Stimulated activated CD8-positive, alpha-beta memory T cell treated with anti-CD3 and anti-CD28 coated beads, Interleukin-4, amount 100 ng/mL, for 4 hours (primary cell): Measurements from ENCODE around the gene TMEM259.

Experiments used
- DNase-seq, 2 donors: peaks; one replicate each; pipeline ENCODE4 v3.0.0-alpha.2; 2020; ENCODE audit warnings: low read depth in 2 of 2, low spot score in 1 of 2

TMEM259 gene

DNA sequence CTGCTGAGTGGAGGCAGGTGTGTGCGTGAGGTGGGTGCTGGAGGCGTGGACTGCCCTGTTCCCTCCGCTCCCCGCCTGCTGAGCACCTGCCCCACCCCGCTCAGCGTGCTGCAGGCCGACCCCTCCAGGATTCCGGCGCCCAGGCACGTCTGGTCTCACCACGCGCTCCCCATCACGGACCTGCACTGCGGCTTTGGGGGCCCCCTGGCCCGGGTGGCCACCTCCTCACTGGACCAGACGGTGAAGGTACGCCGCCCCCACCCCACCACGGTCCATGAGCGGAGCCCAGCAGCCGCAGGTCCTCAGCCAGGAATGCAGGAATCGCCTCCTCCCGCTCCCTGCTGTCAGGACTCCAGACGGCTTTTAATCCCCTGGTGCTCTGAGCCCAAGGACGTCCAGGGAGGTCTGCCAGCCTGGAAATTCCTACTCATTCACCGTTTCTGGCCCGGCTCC lies 30.8 kb downstream of the TMEM259 start:
- no peak for DNase-seq

DNA sequence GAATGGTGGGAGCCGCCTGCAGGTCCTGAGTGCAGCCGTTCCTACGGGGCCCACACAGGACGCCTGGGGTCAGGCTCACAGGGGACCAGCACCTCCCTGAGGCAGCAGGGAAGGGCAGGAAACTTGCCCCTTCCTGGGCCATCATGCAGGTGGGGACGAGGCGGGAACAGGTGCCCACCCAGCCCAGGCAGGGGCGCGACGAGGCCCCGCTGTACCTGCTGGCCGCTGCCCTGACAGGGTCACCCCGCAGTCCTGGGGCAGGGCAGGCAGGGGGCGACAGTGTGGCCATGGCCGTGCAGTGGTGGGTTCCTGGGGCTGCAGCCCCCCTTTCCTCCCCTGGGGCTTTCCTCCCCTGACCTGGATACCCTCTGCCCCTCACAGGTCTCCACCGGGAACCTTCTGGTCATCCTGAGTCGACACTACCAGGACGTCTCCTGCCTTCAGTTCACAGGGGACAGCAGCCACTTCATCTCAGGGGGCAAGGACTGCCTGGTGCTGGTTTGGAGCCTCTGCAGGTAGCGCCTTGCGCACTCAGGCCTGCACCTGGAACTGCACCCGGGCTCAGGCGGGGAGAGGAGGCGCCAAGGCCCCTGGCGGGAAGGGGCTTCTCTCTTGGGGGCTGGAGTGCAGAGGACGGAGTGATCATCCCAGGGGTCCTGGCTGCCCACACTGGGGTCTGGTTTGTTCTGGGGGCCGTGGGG lies 31.4 kb downstream of the TMEM259 start:
- DNase-seq, result no peak

DNA sequence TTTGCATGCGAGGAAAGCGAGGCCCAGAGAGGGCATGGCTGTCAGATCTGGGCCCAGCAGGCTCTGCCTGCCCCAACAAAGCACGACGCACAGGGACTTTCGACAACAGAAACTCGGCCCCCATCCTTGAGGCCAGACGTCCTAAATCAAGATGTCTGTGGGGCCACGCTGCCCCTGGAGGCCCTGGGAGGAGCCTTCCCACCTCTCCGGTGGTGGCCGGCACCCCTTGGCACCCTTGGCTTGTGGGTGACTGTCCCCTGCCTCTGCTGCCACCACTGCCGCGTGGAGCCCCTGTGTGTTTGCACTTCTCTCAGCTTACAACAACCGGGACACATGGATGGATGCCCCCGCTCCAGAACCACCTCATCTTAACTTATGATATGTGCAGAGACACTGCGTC lies 32.4 kb downstream of the TMEM259 start:
- DNase-seq, result no peak

DNA sequence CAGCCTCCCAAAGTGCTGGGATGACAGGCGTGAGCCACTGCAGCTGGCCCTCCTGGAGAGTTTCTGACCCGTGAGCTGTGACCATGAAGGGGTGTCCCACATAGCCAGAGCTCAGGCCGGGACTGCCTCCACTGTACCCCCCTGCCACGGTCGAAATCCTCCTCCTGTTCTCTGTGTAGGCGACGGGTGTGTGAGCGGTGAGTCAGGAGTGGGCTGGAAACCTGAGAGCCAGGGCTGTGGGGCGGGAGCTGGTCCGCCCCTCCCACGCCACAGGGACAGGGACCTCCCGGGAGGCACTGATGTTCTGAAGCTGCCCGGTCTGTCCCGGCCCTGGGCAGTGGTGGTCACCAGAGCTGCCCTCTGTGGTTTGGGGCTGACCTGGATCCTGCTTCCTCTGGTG lies 32.8 kb downstream of the TMEM259 start:
- no peak for DNase-seq

DNA sequence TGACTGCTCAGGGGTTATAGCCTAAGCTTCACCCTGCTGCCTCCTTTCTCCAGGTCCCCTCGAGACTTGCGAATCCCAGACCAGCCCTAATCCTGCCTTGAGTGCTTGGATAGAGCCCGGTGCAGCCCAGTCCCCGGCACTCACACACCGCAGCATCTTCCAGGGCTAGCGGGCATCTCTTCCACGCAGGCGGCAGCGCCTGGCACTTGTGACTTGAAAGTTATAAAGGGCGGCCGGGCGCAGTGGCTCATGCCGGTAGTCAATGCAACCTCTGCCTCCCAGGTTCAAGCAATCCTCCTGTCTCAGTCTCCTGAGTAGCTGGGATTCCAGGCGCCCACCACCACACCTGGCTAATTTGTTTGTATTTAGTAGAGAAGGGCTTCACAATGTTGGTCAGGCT lies 34.8 kb downstream of the TMEM259 start:
- DNase-seq, result no peak

DNA sequence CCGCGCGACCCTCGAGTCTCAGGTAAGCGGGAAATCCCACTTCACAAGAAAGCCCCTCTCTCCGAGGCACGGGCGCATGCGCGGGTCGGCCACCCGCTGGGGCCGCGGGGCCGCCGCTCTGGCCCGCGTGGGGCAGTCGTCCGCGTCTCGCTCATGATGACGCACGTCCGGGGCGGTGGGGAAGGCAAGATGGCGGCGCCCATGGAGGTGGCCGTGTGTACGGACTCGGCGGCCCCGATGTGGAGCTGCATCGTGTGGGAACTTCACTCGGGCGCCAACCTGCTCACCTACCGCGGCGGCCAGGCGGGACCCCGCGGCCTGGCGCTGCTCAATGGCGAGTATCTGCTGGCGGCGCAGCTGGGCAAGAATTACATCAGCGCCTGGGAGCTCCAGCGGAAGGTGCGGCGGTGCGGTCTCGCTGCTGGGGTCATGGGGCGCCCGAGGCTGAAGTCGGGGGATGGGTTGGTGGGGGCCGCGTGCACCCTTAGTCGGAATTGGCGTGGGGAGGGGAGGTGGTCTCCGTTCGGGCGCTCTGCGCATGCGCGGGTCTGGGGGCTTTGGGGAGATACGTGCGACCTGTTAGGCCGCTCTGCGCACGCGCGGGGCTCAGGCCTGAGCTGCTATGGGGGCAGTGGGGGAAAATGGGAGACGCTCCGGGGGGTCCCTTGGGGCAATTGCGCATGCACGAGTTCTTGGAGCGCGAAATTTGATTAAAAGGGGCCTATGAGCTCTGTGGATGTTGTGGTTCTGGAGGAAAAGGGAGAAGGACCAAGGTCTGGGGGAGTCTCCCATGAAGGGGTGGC lies 36.6 kb downstream of the TMEM259 start, which contains the start of gene WDR18:
Gene WDR18 (plus strand): TSS at position 181 of the 803 bp plus-strand sequence. CDS start 9 bp downstream, at position 190.
- peak; percentile 72 to 83 for DNase-seq

DNA sequence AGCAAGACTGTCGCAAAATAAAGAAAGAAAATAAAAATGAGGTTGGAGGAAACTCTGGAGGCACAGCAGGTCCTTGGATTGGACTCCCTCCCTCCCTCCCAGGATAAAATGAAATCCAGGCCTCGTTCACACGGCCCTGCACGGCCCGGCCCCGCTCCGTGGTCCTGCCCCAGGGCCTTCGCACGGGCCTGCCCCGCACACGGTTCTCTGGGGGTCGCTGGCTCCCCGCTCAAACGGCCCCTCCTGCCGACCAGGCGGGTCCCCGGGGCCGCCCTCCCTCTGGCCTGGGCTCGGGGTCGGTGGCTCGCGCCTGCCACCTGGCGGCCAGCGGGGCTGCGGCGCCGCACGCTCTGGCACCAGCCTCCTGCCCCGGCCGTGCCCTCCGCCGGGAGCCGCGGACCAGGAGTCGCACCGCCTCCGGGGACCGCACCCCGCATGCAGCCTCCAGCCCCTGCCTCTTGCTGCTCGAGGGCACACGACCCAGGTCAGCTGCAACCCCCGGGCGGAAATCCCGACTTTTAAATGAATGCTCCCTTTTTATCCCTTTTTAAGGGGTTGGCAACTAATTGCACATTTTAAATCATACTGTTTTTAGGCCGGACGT lies 38.3 kb downstream of the TMEM259 start:
- peak; percentile 34 to 49 for DNase-seq

DNA sequence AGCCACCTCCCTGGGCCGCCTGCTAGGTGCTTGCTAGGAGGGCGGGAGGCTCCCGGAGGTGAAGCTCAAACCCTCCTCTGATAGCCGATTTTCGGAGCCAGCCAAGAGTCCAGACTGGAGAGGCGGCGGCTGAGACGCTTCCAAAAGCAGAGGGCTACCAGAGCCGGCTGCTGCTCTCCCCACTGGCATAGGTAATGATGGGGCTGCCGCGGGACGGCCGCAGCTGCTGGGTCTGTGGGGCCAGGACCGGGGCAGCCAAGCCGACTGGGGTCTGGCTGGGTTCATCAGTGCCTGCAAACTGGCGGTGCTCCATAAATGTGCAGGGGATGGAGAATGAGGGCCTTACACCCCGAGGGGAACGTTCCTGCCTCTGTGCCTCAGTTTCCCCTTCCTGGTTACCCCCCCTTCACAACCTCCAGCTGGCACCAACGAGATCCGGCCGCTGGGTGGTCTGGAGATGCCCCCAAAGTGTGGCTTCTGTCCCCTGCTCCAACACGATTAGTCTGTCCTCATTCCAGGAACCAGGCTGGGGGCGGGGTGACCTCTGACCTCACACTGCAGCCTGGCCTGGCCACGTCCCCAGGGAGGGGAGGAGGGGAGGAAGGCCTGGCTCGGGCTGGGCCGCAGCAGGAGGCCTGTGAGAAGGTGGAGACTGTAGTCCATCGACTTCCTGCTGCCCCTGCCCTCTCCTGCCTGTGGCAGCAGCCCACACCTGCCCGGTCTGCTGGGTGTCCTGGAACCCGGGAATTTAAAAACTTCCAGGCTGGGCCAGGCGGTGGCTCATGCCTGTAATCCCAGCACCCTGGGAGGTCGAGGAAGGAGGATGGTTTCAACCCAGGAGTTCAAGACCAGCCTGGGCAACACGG lies 40.6 kb downstream of the TMEM259 start:
- DNase-seq, result no peak

DNA sequence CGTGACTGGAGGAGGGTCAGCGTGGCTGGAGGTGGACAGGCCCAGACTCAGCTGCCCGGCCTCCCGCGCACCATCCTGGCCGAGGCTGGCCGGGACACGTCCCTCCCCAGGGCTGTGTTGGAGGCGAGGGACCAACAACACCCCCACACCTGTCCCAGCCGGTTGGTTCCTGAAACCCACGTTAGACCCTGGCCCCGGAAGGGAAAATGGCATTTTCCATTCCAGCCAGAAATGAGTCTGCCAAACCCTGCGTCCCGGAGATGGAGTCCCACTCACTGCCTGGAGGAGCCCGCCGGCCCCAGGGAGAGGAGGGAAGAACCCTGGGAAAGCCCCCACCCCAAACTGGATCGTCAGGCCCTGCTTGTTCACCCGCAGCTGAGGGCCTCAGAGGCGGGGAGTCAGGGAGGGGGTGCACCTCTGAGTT lies 41.6 kb downstream of the TMEM259 start:
- no peak for DNase-seq

DNA sequence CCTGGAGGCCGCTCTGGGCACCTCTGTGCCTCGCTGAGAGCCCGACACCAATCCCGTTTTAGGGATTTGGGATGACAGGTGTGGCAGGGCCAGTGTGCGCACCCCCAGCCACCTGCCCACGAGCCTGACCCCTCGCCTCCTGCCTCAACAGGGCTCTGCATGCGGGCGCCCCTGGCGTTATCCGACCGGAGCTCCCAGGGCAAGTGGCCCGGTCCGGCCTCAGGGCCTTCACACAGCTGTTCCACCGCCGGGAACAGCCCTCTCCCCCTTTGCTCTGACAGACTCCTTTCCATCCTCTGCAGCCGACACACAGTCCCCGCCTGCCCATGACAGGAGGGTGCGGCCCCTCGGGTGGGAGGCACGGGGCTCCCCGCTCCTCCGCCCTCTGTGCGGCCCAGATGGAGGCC lies 43.9 kb downstream of the TMEM259 start:
- no peak for DNase-seq

DNA sequence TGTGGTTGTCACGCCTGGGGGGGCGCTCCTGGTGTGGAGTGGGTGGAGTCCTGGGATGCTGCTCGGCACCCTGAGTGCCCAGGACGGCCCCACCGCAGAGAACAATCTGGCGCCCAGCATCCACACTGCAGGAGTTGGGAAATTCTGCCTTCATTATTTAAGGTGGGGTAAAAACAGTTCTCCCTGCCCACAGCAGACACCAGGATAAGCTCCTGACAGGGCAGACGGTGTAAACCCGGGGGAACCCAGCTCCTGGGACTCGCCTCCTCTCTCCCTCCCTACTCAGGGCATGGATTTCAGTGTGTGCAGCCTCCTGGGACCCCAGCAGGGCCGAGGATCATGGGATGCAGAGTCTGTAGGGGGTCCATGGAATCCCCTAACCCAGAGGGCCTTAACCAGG lies 44.4 kb downstream of the TMEM259 start:
- no peak for DNase-seq

DNA sequence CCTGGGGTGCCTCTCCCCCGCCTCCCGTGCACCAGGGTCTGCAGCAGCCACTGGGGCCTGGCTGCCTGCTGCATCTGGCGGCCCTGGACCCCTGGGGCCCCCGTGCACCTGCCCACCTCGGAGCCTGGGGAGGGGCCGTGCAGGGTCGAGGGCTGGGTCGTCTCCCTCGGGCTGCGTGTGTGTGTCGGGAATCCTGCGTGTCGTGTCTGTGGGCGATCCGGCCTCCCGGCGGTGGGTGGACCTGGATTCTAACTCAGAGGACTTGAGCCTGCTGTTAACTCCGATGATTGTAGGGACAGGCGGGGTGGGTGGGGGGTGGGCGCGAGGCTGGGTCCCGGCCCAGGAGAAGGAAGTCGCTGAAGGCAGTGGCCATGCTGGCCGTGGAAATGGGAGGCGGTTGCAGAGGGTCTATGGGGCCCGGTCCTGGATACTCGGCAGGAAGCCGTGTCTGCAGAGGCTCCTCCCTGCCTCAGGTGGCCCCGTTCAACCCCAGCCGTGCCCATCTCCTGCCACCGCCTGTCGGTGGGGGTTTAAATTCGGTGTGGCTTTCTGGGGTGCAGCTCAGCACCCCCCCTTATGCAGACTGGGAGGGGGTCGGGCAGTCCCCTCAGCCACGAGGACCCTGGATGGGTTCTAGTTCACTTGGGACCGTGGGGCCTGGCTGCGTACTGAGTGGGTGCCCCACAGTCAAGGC lies 46.2 kb downstream of the TMEM259 start:
- DNase-seq, result no peak

DNA sequence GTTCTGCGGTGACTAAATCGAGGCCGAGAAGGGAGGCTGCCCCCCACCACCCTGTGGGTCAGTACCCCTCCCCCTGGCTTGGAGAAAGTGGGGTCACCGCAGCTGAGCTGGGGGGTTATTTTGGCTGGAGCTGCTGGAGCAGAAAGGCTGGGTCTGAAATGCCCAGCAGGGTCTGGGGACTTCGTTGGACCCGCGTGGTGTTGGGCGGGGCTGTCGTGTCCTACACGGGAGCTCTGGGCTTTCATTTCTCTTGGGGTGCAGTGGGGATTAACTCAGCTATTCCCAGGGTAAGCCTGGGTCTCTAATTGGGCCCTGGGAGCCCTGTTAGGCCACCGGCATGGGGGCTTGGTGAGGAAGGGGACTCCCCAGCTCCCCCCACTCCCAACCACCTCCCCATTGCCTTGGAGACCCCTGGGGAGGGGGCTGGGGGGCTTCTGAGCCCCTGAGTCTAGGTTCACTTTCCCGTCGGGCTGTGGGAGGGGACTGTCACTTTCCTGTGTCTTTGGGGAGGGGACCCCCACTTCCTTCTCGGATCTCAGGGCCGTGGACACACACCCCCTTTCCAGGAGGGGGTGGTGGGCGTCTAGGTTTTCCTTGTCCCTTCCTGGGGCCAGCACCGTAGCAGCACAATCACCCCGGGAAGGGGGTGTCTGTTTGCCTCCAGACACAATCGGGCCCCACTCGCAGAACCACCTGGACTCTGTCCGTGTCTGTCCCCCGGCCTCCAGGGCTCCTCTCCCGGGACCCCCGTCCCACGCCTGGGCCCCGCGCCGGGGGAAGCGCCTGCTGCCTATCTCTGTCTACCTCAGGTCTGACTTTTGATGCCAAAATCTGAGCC lies 47.0 kb downstream of the TMEM259 start:
- DNase-seq, result no peak

DNA sequence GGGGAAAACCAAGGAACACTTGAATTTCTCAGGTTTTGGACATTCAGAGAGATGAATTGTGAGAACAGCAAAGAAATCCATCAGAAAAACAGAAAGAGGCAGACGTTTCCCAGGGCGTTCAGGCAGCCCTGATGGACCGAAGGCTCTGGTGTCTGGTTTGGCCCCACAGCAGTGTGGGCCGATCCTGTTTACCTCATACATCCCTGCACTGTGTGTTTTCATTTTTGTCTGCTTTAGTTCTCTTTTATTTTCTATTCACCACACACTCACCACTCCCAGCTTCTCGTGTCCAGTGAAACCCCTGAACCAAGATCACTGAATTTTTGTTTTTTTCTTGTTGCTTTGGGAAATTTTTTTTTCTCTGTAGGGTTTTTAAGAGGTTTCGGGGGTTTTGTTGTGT lies 48.6 kb downstream of the TMEM259 start:
- no peak for DNase-seq

DNA sequence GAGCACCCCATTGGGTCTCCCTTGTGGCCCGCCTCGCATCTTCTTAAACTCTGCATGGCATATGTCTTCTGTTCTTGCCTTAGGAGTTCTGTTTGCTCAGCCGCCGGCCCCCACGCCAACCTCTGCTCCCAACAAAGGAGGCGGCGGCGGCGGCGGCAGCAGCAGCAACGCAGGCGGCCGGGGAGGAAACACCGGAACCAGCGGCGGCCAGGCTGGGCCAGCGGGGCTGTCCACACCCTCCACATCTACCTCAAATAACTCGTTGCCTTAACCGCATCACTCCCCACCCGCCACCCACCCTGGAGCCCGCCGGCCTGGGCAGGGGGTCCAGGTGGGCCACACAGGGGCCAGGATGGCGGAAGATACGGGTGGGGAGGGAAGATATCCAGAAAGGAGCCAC lies 49.1 kb downstream of the TMEM259 start:
- no peak for DNase-seq

DNA sequence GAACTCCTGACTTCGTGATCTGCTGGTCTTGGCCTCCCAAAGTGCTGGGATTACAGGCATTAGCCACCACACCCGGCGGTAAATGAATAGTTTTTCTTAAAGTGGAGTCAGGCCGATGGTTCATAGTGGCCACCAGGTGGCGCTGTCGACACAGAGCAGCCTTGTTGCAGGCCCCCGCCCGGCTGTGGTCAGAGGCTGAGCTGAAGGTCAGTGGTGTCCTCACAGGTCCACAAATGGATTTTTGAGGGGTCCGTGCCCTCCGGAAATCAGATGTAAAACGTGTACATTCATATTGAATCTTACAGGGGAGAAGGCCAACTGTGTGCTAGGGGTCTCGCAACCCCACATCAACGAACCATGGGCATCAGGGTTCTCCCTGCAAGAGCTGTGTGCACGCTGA lies 50.2 kb downstream of the TMEM259 start:
- DNase-seq, result no peak

DNA sequence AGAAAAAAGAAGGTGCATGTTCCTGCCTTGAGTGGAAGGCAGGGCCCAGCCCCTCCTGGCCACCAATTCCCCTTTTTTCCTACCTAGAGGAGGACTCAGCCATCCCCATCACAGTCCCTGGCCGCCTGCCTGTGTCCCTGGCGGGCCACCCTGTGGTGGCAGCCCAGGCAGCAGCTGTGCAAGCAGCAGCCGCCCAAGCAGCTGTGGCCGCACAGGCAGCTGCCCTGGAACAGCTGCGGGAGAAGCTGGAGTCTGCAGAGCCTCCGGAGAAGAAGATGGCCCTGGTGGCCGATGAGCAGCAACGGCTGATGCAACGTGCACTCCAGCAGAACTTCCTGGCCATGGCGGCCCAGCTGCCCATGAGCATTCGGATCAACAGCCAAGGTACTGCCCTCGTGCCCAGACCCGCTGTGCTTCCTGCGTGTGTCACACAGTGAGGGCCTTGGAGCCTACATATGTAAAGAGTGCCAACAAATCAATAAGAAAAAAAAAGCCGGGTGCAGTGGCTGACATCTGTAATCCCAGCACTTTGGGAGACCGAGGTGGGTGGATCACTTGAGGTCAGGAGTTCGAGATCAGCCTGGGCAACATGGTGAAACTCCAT lies 54.3 kb downstream of the TMEM259 start:
- no peak for DNase-seq

DNA sequence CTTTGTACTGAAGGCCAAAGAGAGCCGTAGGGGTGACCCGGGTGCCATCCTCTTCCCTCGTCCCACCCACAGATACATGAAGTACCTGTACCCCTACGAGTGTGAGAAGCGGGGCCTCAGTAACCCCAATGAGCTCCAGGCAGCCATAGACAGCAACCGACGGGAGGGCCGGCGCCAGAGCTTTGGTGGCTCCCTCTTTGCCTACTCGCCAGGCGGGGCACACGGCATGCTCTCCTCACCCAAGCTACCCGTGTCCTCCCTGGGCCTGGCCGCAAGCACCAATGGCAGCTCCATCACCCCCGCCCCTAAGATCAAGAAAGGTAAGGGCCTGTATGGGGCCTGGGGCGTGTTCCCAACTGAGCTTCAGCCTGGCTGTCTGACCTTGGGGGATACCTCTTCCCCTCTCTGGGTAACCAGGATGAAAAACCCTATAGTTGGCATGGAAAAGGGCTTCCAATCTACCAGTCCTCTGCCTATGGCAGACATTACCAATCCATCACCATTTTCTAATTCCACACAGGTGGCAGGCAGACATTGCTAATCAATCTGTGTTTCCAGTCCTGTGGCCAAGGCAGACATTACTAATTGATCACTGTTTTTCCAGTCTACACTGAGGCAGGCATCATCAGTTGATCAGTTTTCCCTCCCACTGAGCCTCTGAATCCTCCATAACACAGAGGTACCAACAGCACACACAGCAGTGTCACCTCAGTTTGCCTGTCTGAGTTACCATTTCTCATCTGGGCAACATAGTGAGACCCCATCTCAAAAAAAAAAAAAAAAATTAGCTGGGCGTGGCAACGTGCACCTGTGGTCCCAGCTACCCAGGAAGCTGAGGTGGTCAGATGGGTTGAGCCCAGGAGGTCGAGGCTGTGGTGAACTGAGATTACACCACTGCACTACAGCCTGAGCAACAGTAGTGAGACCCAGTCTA lies 55.9 kb downstream of the TMEM259 start:
- no peak for DNase-seq
